ENCODE results near the gene CADPS. TPM values are rescaled to one million over a fixed set of nuclear protein-coding genes. Genes with fewer than 3 reads are reported as not detected.

CADPS gene
- total RNA-seq, 1 donor from 2014 or later = 0.45 TPM

DNA sequence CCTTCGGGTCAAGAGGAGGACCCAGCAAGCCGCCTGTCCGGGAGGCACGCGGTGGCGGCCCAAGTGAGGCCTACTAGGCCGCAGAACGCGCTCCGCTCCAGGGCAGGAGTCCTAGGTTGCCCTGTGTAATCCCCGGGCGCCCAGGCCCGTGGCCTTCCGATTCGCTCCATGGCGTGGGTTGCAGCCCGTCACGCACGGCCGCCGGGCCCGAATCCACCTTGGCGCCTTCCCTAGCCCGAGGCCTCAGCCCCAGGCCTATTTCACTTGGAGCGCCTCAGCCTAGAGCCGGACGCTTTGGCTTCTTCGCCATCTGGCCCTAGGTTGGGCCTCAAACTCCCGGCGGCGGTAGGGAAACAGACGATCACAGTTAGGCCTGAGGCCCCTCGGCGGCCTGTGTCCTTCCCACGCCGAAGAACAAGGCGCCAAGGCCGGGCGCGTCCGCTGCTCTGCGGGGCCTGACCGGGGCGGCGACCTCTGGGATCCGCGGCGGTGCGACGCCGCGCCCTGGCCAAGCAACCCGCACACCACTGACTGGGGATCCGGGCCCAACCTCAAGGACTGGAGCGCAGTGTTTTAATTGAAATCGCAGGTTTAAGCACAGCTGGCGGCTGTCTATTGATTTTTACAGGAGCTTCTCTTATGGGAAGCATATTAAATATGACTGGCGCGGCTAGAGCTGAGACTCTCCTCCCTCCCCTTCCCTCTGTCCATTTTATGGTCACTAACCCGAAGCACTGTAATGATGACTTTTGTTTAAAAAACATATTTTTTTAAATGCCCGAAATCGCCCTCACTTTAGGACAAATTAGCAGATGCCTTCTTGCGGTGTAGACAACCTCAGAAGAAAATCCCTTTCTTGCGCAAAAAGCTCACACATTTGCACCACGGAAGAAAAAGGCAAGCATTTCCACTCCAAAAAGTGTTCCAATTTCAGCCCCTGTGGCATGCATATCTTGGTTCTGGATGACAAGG is 498.0 kb downstream of the CADPS start:
- no peak for DNase-seq (ENCODE audit: low spot score)

DNA sequence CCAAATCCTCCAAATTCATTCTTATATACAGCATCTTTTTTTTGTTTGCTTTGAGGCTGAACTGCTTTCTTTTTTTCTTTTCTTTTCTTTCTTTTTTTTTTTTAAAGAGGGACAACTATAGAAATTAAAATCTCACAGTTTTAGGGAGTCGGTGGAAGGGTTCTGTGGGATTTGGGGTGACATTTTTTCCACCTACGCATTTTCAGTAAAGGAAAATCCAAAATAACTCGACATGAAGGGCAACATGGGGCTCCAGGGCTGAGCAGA is 498.8 kb downstream of the CADPS start:
- DNase-seq (ENCODE audit: low spot score) = no peak

DNA sequence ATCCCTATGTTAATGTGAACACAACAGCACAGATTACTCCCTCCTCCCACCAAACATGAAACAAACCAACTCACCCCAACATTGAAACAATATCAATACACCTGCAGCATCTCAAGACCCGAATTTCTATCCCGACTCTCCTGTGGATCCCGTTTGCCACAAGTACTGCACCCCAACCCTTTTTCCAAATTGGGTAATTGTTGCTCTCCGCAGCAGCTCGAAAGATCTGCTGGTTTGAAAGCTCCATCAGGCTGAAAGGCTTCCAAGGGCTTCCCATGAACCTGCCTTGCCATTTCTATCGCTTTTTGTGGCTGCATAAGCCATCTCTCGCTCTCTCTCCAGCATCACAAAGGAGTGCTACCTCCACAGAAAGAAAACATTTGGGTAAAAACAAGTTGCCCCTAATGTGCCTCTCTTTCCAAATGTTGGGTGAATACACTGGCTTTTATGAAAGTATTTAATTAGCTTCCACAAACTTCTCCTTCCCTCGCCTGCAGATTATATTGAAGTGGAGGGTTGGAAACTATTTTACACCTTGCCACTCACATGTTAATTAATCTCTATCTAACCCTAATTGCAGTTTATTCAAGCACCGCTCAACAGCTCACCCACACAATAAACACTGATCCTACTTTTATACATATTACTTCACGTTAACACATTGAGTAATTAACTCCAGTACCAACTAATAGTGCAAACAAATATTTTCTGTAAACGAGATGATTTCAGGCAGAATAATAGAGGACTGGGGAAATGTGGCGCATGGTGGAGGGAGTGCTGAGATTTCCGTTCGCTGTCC is 499.4 kb downstream of the CADPS start:
- no peak for DNase-seq (ENCODE audit: low spot score)

GRCh38 chr3:62374341-62375218 is 500.6 kb downstream of the CADPS start:
- no peak for DNase-seq (ENCODE audit: low spot score)

GRCh38 chr3:62373714-62374333 is 501.4 kb downstream of the CADPS start:
- DNase-seq (ENCODE audit: low spot score) = no peak

GRCh38 chr3:62373215-62373614 is 502.0 kb downstream of the CADPS start, which contains the start of gene FEZF2:
FEZF2 (minus strand) TSS chr3:62373550; CDS start chr3:62372868, 682 bp downstream.
- DNase-seq (ENCODE audit: low spot score) = no peak

DNA sequence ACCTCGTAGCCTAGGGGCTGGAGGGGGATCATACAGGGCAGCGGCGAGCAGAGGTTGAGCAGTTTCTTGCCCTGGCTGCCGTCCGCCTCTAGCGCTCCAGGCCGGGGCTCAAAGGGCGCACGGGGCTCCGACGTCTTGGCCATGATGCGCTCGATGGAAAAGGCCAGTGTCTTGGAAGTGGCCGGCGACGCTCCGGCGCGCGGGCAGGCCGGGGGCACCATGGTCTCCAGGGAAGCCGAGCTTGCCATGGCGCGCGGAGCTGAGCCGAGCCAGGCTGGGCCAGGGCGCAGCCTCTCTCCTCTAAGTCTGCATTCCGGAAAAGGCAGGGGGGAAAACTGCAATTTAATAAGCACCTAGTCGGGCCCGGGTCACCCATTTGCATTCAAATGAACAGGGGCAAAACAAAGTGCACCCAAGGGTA is 502.6 kb downstream of the CADPS start:
- DNase-seq (ENCODE audit: low spot score) = no peak

DNA sequence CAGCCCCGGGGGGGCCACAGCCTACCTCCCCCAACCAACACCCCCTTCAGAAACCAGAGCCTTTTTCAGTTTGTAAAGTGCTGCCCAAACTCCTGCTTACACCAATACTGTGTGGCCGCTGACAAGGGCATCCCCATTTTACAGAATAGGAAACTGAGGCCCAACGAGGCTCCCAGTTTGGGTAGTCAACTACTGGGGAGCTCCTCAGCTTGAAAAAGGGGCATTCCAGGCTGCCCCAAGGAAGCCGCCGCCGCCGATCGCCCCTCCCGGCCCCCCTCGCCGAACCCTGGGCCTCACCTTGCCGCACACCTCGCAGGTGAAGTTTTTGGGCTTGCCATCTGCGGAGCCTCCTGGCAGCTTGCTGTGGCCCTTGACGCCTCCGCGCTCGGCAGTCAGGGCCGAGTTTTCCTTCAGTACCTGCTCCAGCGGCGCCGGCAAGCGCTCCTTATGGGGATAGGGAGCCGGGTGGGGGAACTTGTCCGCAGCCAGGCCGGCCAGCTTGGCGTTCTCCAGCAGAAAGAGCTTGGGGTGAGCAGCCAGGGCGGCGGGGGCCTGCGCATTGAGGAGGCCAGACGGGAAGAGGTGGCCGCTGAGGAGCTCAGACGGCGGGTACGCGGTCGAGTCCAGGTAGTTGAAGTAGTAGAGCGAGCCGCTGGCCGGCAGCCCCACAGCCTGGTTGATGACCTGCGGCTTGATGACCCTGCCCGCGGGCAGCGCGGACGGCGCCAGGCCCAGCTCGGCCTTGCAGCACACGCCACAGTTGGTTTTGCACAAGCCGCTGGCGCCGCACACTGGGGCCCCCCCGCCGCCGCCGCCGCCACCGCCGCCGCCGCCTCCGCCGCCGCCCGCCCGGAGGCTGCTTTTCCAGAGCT is 503.3 kb downstream of the CADPS start:
- DNase-seq (ENCODE audit: low spot score) = no peak

DNA sequence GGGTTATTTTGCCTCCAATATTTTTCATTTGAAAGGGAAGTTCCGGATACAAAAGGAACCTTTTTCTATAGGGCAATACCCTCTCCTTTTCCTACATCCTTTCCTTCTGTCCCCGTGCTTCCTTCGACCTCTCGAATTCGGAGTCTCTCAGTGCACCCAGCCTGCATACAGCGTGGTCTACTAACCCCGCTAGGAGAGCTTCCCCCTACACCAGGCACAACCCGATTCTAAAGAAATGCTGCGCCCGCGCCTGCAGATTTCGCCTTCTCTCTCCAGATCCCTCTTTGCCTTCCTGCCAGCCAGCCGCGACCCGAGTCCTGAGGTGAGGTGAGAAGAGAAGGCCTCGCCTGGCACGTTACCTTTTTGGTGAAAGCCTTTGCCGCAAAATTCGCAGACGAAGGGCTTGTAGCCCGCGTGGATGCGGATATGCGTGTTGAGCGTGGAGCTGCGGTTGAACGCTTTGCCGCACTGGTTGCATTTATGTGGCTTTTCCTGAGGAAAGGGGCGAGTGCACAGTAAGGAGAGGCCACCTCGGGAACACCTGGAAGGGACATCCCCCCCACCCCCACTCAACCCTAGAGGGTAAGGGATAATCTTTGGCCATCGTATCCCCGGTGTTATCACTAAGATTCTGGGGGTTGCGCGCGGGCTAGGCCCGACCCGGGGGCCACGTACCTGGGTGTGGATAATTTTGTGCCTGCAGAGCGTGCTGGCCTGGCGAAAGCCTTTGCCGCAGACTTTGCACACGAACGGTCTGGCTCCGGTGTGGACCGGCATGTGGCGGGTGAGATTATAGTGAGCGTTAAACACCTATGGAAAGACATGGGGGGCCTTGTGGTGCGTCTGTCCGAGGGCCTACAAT is 504.1 kb downstream of the CADPS start:
- DNase-seq (ENCODE audit: low spot score) = no peak

DNA sequence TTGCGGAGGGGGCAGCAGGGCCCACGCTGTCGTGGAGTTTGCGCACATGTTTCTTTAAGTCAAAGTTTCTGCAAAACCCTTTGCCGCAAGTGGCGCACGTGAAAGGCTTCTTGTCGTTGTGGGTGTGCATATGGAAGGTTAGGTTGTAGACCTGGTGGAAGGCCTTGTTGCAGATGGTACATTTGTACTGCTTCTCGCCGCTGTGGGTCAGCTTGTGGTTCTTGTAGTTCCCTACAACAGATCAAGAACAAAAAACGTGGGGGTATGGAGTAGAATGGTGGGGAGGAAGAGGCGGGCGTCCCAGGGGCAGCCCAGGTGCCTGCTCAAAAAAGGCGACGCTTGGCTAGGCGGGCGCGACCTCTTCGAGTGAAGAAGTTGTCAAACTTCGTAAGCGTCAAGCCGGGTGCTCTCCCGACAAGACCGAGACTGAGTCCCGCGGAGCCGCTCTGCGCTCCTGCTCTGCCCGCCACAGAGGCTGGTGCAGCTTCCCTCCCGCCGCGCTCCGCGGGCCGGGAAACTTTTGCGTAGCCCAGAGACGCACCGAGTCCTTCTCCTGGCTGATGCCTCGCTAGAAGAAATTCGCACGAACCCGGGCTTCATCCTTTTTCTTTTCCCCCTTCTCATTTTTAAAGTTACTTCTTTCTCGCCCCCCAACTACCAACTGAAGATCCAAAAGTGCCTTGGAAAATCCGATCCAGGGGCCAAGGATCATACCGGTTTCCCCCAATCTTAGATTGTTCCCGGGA is 504.9 kb downstream of the CADPS start:
- DNase-seq (ENCODE audit: low spot score) = no peak

DNA sequence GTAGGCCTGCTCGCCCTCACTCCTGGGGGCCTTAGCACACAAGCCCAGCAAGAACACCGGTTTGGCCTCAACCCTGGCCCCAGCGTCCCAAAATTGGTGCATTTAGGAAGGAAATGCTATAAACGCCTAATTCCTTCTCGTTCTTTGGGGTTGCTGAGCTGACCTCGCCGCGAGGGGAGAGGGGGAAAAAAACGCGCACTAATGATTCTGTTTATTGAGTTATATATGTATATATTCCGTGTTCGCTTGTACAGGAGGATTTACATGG is 505.8 kb downstream of the CADPS start:
- no peak for DNase-seq (ENCODE audit: low spot score)

DNA sequence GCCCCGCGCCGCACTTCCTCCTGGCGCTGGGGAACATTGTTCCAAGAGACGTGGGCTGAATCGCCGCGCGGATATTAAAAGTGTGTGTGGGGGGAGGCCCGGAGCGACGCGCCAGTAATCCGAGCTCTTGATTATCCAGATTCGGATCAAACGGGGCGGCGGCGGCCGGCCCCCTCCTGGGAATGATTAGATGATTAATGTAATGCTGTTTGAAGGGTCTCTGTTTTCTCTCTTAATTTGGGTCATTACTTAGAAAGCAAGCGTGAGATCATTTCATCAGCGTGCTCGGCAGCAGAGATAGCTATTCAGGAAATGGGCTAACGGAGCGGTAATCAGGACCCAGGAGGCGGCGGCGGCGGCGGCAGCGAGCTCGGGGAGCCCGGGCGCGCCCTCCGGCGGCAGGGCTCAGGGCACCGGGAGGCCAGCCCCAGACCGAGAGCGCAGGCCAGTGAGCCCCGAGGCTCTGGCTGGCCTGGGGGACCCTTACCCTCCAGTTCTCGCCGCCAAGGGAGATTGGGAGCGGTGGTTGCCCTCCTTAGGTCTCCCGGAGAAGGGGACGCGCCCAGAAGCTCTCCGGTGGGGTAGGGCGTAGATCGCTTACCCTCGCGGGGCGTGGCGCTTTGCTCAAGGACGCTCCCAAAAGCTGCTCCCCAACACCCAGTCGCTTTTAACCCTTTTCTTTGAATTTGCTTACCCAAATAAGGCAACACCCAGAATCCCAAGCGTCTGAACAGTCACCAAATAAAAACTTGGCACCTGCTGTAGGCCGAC is 506.3 kb downstream of the CADPS start:
- DNase-seq (ENCODE audit: low spot score) = no peak

DNA sequence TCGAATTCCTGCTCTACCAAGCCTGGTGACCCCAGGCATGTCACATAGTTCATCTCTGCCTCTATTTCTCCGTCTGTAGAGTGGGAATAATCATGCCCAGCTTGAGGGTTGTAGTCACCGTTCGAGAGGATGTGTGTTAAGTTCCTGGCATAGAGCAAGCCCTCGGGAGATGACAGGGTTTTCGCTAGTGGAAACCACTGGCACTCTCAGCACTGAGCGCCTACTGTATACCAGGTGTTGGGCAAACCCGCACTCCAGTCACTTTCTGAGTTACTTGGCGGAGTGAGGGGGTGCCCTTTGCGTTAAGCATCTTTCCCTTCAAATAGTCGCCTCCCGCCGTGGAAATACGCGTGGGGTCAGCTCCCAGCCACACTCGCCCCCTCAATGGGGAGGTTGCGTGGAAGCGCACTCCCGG is 506.9 kb downstream of the CADPS start:
- no peak for DNase-seq (ENCODE audit: low spot score)

GRCh38 chr3:62367763-62368195 is 507.4 kb downstream of the CADPS start:
- DNase-seq (ENCODE audit: low spot score) = no peak

GRCh38 chr3:62366126-62366484 is 509.1 kb downstream of the CADPS start:
- no peak for DNase-seq (ENCODE audit: low spot score)

- DNase-seq (ENCODE audit: low spot score) = no peak
Measured at GRCh38 chr3:62365391-62366125, 509.7 kb downstream of the CADPS start.

DNA sequence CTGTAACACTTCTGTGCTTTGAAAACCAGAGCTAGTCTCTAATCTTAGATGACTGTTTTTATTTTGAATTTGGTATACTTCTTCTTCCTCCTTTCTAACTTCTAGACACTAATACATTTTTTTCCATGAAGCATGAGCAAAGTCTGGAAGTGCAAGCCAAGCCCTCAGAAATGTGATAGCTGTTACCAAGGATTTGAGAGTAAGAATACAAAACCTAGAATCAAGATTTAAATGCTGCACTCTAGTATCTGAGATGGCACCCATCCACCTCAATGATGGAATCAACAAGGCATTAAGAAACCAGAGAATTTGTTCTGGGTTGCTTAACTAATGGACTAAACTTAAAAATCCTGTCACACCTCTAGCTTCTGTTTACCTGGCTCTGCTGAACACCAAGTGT is 511.0 kb downstream of the CADPS start:
- DNase-seq (ENCODE audit: low spot score) = no peak
